HG03095 (cell line): ENCODE measurements around the gene SLC22A13.
"Not testable (repeated sequence)": the region's sequence is repeated elsewhere in the genome, so short reads cannot be mapped to it uniquely, and the experiment has no call there.

Experiments used
- ATAC-seq: cut with Tn5 transposase; IDR thresholded peaks from one replicate; pipeline ENCODE4 v1.9.1; 2021; ENCODE audit warnings: moderate library complexity; ENCODE audit not compliant: unreplicated experiment

Gene SLC22A13

GRCh38 chr3:38297537-38297936 is 31.9 kb downstream of the SLC22A13 start:
- ATAC-seq, result no peak

GRCh38 chr3:38297947-38298711 is 32.5 kb downstream of the SLC22A13 start:
- ATAC-seq, result no peak

- no peak for ATAC-seq
Measured at GRCh38 chr3:38306941-38307340, 41.3 kb downstream of the SLC22A13 start.

GRCh38 chr3:38307599-38307998 is 42.0 kb downstream of the SLC22A13 start:
- no peak for ATAC-seq

GRCh38 chr3:38308456-38308855 is 42.8 kb downstream of the SLC22A13 start:
- no peak for ATAC-seq

- ATAC-seq, result no peak
Measured at GRCh38 chr3:38311476-38311875, 45.9 kb downstream of the SLC22A13 start.

- ATAC-seq, result no peak
Measured at GRCh38 chr3:38311941-38312340, 46.3 kb downstream of the SLC22A13 start.

GRCh38 chr3:38312356-38312755 is 46.7 kb downstream of the SLC22A13 start:
- no peak for ATAC-seq

GRCh38 chr3:38313263-38313662 is 47.7 kb downstream of the SLC22A13 start:
- no peak for ATAC-seq

GRCh38 chr3:38313695-38314094 is 48.1 kb downstream of the SLC22A13 start:
- no peak for ATAC-seq

GRCh38 chr3:38314112-38314763 is 48.6 kb downstream of the SLC22A13 start:
- no peak for ATAC-seq

GRCh38 chr3:38314764-38315487 is 49.3 kb downstream of the SLC22A13 start:
- ATAC-seq, result no peak

GRCh38 chr3:38315488-38316230 is 50.0 kb downstream of the SLC22A13 start:
- ATAC-seq, result no peak

- no peak for ATAC-seq
Measured at GRCh38 chr3:38316356-38317191, 51.0 kb downstream of the SLC22A13 start.

GRCh38 chr3:38317192-38317759 is 51.7 kb downstream of the SLC22A13 start:
- no peak for ATAC-seq

GRCh38 chr3:38318766-38319671 is 53.4 kb downstream of the SLC22A13 start:
- ATAC-seq, result no peak

GRCh38 chr3:38320638-38321037 is 55.0 kb downstream of the SLC22A13 start:
- ATAC-seq, result not testable (repeated sequence)

- ATAC-seq, result no peak
Measured at GRCh38 chr3:38323060-38323459, 57.4 kb downstream of the SLC22A13 start.

- ATAC-seq, result no peak
Measured at GRCh38 chr3:38325256-38325655, 59.6 kb downstream of the SLC22A13 start.
